Skeletal muscle tissue (tissue), 4 donors: ENCODE data around the gene KAZALD1. TPM values are rescaled to one million over a fixed set of nuclear protein-coding genes. Genes with fewer than 3 reads are reported as not detected.

Experiments
- H3K27ac ChIP-seq: one replicate; pipeline ENCODE4 v1.7.0; 2013; ENCODE audit warnings: mild to moderate bottlenecking, low read depth, low read length, inconsistent platforms
- H3K27me3 ChIP-seq, 3 donors: one replicate each; pipeline ENCODE4 v1.7.0; 2013; ENCODE audit warnings: low read length in 3 of 3; ENCODE audit not compliant: control insufficient read depth in 3 of 3, insufficient read depth in 3 of 3
- H3K36me3 ChIP-seq, 3 donors: one replicate each; pipeline ENCODE4 v1.7.0; 2013; ENCODE audit warnings: low read length in 3 of 3; ENCODE audit not compliant: control insufficient read depth in 3 of 3, insufficient read depth in 3 of 3
- H3K4me1 ChIP-seq, 3 donors: one replicate each; pipeline ENCODE4 v1.7.0; 2013; ENCODE audit warnings: low read length in 3 of 3, mild to moderate bottlenecking in 3 of 3; ENCODE audit not compliant: control insufficient read depth in 3 of 3, insufficient read depth in 3 of 3
- H3K4me3 ChIP-seq, 3 donors: one replicate each; pipeline ENCODE4 v1.7.0; 2013; ENCODE audit warnings: low read length in 3 of 3
- H3K9ac ChIP-seq, 3 donors: one replicate each; pipeline ENCODE4 v1.7.0; 2013; ENCODE audit warnings: low read length in 3 of 3, mild to moderate bottlenecking in 3 of 3, moderate library complexity in 2 of 3, low read depth in 1 of 3
- H3K9me3 ChIP-seq, 3 donors: one replicate each; pipeline ENCODE4 v1.7.0; 2013; ENCODE audit warnings: low read length in 3 of 3; ENCODE audit not compliant: control insufficient read depth in 3 of 3
- total RNA-seq: library from RNA; depleted of rRNA; stranded (reverse); fragments of >200 nt; gene quantifications from one replicate; pipeline ENCODE4 v1.2.3, GENCODE V29; 2014
- donor health status: Osteomylitis.

KAZALD1 gene
- total RNA-seq, 1 donor from 2014 or later: 23.5 TPM

DNA sequence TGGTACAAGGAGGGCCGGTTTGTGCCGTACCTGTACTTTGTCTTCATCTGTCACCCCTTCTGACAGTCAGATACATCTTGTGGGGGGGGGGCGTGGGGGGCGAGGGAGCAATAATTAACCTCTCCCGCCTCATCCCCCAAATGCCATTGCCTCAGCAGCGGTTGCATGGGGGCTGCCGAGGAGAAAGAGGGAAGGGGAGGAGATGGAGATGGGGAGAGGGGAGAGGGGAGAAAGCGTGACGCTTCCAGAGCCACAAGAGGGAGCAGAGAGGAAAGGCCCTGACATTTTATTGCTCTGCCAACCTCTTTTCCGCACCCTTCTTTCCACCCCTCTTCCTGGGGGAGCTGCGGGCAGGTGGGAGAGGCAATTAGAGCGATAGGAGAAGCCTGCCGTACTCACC is 11.8 kb downstream of the KAZALD1 start:
- Histone ChIP-seq H3K9ac (no peak overlapping the region), H3K9me3 (no peaks in the 10 kb centered on the region), H3K4me3 (no peak overlapping the region), H3K27ac (no peak overlapping the region), H3K36me3 (no peaks in the 10 kb centered on the region), H3K4me1 (no peaks in the 10 kb centered on the region), H3K27me3 (peaks cover 28 to 50% (median 35%) of the 10 kb centered on the region in 3 donors)

DNA sequence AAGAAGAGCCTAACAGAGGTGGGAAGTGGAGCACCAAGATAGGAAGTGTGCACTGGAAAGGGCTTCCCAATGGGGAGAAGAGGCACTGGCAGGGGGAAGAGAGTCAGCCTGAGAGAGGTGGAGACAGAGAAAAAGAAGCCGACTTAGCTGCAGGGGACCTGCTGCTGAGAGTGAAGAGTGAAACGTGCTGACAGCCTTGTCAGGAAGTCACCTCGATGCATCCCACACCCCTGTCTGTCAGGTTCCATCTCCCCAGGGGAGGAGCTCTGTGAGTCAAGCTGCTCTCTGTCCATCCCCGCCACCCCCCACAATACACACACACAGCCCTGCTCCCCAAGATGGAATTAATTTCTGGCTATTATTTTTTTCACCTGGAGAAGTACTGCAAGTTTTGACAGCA is 14.0 kb downstream of the KAZALD1 start:
- Histone ChIP-seq H3K9me3 (no peaks in the 10 kb centered on the region), H3K27ac (no peak overlapping the region), H3K4me1 (no peaks in the 10 kb centered on the region), H3K4me3 (no peak overlapping the region), H3K27me3 (peaks cover 33 to 47% (median 44%) of the 10 kb centered on the region in 3 donors), H3K36me3 (no peaks in the 10 kb centered on the region), H3K9ac (no peak overlapping the region)

DNA sequence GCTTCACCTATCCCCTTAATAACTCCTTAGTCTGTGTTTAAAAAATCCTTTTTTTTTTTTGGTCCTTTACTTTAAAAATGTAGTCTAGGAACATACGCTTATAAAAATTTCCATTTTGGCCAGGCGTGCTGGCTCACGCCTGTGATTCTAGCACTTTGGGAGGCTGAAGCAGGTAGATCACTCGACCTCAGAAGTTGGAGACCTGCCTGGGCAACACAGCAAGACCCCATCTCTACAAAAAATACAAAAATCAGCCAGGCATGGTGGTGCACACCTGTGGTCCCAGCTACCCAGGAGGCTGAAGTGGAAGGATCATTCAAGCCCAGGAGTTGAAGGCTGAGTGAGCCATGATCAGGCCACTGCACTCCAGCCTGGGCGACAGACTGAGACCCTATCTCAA is 14.8 kb downstream of the KAZALD1 start:
- Histone ChIP-seq H3K9ac (no peak overlapping the region), H3K4me1 (no peaks in the 10 kb centered on the region), H3K27ac (no peak overlapping the region), H3K36me3 (no peaks in the 10 kb centered on the region), H3K9me3 (no peaks in the 10 kb centered on the region), H3K4me3 (no peak overlapping the region), H3K27me3 (peaks cover 33 to 50% (median 49%) of the 10 kb centered on the region in 3 donors)

DNA sequence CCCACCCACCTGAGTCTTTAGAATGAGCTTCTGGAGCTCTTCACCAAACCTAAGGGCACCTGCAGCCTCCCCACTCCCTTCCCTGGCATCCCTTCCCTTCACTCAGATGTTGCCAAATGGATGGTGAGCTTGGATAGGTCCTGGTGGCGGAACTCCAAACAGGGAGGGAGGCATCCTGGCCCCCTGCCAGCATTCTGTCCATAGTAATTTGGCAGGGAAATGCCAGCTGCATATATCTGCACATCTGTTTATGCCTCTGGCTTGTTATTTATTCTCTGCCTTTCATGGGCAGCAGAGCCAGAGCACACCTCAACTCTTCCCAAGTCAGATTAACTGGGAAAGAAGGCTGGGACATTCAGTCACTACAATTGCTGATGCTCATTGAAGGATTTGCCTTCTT is 18.1 kb downstream of the KAZALD1 start:
- Histone ChIP-seq H3K4me1 (no peaks in the 10 kb centered on the region), H3K36me3 (no peaks in the 10 kb centered on the region), H3K27ac (no peak overlapping the region), H3K9me3 (no peaks in the 10 kb centered on the region), H3K27me3 (peaks cover 30 to 51% (median 35%) of the 10 kb centered on the region in 3 donors), H3K4me3 (no peak overlapping the region), H3K9ac (no peak overlapping the region)

DNA sequence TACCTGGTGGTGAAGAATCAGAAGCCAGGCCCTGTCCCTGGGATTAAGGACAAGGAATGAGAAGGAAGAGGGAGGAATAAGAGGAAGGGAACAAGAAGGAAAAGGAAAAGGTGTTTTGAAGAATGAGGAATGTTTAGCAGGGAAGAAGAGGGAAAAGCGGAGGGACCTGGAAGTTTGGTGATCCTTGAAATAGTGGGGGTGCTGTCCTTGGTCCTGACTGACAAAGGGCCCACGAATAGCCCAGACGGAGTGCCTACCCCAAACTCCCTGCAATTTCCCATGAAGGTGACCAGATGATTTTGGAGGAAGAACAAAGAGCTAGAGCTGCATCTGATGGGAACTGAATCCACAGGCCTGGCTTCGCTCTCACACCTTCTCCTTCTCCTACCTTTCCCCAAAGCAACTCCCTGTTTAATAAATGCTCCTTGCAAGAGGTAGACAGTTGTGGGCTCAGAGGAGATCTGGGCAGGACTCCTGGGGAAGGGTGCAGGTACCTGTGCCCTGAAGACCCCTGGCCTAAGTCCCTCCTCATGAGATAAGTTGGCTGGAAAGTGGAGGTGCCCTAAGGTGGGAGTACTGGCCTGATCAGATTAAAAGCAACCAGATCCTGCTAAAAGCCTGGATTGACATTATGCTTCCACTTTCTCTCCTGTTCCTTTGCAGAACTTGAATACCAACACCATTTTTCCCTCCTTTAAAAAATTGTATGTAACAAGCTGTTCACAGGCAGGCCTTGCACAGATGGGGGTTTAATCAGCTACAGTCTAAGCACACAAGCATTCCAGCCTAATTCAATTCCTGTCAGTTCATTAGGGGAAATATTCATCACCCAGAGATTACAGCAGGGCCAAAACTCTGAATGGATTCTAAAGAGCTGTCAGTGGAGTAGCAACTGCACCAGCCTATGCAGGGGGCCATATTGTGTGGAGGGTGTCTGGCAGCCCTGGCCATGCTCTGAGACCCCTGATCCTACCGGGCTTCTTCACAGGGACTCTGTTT is 19.4 kb downstream of the KAZALD1 start:
- H3K27me3 ChIP-seq: peaks cover 26 to 56% (median 35%) of the 10 kb centered on the region in 3 donors
- no peaks in the 10 kb centered on the region for H3K4me1 ChIP-seq

DNA sequence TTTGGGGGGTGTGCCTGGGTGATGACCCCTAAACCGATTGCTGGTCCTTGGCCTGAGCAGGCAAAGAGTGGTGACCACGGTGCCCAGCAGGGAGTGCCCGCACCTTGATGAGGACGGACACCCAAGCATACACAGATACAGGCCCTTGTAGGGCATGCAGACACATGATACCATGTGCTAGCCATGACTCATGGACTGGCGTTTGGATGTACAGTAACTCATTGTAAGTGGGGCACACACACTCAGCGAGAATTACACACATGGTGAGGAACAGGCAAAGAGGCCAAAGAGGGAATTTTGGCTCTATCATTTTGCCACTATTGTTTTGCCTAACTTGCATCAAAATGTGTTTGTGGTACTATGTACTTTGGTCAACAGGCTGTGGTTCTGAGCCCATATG is 24.1 kb downstream of the KAZALD1 start:
- Histone ChIP-seq H3K4me3 (no peak overlapping the region), H3K27me3 (peaks cover 48 to 77% (median 69%) of the 10 kb centered on the region in 3 donors), H3K9me3 (no peaks in the 10 kb centered on the region), H3K27ac (no peak overlapping the region), H3K9ac (no peak overlapping the region), H3K36me3 (no peaks in the 10 kb centered on the region), H3K4me1 (no peaks in the 10 kb centered on the region)

More for the DNA sequence above, 19.4 kb downstream of the KAZALD1 start:
- H3K9me3 ChIP-seq: no peaks in the 10 kb centered on the region
- H3K36me3 ChIP-seq: no peaks in the 10 kb centered on the region
- H3K9ac ChIP-seq: no peak overlapping the region
- no peak overlapping the region for H3K27ac ChIP-seq
- H3K4me3 ChIP-seq: no peak overlapping the region

DNA sequence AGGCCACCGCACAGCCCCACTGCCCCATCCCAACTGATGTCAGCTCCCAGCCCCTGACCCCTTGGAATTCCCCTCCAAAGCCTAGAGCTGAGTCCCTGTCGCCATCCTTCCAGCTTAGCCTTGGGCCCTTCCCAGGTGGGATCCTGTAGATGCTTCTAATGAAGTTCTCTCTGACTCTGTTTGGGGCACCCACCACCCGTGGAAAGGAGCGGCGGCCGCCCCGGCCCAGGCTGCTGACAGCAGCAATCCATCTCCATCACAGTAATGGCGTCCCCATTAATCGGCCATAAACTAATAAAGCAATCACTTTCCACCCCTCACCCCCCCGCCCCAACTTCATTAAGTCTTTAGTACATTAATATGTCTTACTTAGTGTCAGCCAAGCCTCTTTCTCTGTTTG is 25.6 kb downstream of the KAZALD1 start:
- Histone ChIP-seq H3K27ac (no peak overlapping the region), H3K4me1 (no peaks in the 10 kb centered on the region), H3K27me3 (peaks cover 55 to 80% (median 75%) of the 10 kb centered on the region in 3 donors), H3K9me3 (no peaks in the 10 kb centered on the region), H3K36me3 (no peaks in the 10 kb centered on the region), H3K9ac (no peak overlapping the region), H3K4me3 (no peak overlapping the region)

DNA sequence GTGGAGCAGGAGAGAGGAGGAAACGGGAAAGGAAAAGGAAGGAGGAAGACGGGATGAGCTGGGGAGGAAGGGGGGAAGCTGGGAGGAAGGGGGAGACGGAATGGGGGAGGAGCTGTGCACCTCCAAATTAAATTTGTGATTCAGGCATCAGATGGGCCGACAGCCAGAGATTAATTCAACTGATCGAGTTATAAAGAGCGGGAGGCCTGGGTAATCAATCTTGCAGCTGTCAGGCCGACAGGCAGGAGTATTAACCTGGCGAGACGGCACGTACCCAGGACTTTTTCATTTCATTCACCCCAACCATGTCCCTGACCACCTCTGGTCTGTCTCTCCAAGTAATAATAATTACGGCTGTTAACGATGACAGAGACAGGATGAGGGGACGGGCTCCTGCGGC is 26.2 kb downstream of the KAZALD1 start:
- no peak overlapping the region for H3K9ac ChIP-seq
- H3K9me3 ChIP-seq: no peaks in the 10 kb centered on the region
- H3K27ac ChIP-seq: no peak overlapping the region
- H3K4me1 ChIP-seq: no peaks in the 10 kb centered on the region
- no peaks in the 10 kb centered on the region for H3K36me3 ChIP-seq
- peaks cover 51 to 78% (median 75%) of the 10 kb centered on the region in 3 donors for H3K27me3 ChIP-seq
- no peak overlapping the region for H3K4me3 ChIP-seq

DNA sequence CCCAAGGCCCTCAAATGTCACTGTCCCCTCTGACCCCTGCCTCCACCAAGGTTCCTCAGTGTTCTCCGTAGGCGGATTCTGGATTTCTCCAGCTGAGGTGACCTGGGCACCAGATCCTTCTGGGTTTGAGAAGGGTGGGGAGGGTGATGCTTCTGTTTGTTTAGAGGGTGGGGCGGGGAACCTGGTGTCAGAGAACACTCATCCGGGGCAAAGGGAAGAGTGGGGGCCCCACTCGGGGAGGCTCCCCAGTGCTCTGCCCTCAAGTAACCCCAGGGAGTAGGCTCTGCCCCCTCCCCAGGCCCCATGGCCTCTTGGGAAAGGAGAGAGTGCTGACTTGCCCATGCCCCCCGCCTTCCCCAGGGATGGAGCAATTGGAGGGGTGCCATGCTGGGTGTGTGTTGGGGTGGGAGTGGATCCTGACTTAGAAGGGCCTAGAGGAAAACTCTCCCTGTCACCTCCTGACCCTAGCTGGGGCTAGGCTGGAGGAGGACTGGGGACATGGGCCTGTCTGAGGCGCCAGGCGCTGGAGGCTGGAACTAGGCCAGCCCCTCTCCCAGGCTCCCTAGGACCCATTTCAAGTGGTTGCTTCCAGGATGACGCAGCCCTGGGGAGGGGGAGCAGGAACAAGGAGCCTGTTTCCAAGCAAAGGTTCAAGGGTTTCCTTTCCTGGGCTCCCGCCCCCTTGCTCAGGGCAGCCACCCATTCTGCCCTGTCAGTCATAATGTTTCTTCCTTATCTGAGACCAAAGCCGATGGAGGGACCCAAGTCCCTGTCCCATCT is 27.9 kb downstream of the KAZALD1 start:
- H3K36me3 ChIP-seq: no peaks in the 10 kb centered on the region
- H3K4me1 ChIP-seq: no peaks in the 10 kb centered on the region
- no peak overlapping the region for H3K27ac ChIP-seq
- peaks cover 44 to 86% (median 85%) of the 10 kb centered on the region in 3 donors for H3K27me3 ChIP-seq
- H3K9me3 ChIP-seq: no peaks in the 10 kb centered on the region
- no peak overlapping the region for H3K4me3 ChIP-seq
- no peak overlapping the region for H3K9ac ChIP-seq

DNA sequence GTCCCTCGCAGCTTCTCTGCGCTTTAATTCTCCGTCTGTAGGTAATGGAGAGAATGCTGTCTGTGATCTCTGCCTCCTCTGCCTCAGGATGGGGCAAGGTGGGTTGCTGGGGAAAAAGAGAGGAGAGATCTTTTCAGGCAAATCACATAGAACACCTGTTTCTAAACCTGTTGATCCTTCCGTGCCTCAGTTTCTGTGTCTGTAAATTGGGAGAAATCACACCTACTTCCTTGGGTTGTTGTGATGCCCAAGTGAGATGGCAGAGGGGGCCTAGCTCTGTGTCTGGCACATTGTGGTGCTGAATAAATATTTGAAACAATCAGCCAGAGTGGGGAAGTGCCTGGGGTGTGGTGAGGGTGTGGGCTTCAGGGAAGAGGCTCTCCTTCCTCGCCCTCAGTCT is 28.8 kb downstream of the KAZALD1 start:
- H3K36me3 ChIP-seq: no peaks in the 10 kb centered on the region
- no peaks in the 10 kb centered on the region for H3K4me1 ChIP-seq
- no peak overlapping the region for H3K27ac ChIP-seq
- no peak overlapping the region for H3K9ac ChIP-seq
- H3K4me3 ChIP-seq: no peak overlapping the region
- H3K9me3 ChIP-seq: no peaks in the 10 kb centered on the region
- peaks cover 41 to 87% (median 79%) of the 10 kb centered on the region in 3 donors for H3K27me3 ChIP-seq
